Stimulated activated CD4-positive, alpha-beta T cell treated with anti-CD3 and anti-CD28 coated beads, Interleukin-15, amount 100 ng/mL, for 24 hours (primary cell): ENCODE data around the gene DSE.

Experiments used
- DNase-seq: peaks from one replicate; pipeline ENCODE4 v3.0.0-alpha.2; 2020

DSE gene

GRCh38 chr6:116491610-116492330 is 121.0 kb downstream of the DSE start:
- no peak for DNase-seq

- DNase-seq = no peak
Observed at GRCh38 chr6:116492331-116493067, 121.8 kb downstream of the DSE start.
